ENCODE data around the gene IVL.

DNA sequence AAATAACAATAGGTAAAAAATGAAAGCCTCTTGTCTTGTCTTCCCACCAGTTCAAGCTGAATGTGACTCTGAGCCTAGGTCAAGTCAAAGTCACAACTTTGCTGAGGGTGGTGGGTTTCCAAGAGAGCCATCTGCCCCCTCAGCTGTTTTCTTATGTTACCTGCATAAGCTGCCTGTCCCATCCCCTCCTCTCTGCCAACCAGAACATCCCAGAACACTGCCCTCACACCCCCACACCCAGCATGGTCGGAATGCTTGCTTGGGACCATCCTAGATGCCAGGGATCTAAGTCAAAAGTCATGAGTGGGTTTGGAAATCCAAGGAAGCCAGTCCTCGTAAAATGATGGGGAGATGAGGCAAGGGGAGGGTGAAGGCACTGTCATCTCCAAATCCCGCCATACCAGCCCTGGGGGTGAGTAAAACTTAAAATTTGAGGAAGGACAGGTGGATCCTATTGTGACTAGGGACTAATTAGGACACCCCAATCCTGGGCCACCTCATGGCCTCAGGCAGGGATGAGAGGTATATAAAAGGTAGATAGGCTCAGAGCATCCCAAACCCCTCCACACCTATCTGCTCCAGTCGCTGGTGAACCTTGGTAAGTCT lies 38.4 kb downstream of the IVL start, which contains the start of gene SPRR5:
- TF ChIP-seq, protein P1, sequence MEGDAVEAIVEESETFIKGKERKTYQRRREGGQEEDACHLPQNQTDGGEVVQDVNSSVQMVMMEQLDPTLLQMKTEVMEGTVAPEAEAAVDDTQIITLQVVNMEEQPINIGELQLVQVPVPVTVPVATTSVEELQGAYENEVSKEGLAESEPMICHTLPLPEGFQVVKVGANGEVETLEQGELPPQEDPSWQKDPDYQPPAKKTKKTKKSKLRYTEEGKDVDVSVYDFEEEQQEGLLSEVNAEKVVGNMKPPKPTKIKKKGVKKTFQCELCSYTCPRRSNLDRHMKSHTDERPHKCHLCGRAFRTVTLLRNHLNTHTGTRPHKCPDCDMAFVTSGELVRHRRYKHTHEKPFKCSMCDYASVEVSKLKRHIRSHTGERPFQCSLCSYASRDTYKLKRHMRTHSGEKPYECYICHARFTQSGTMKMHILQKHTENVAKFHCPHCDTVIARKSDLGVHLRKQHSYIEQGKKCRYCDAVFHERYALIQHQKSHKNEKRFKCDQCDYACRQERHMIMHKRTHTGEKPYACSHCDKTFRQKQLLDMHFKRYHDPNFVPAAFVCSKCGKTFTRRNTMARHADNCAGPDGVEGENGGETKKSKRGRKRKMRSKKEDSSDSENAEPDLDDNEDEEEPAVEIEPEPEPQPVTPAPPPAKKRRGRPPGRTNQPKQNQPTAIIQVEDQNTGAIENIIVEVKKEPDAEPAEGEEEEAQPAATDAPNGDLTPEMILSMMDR (IDR thresholded peaks at IDR 0.05; ENCODE audit: insufficient read depth, low read length, poor library complexity, severe bottlenecking), result no peak
- TF ChIP-seq EZH2phosphoT487 (conservative IDR thresholded peaks at IDR 0.05; ENCODE audit: low read length), result no peak

Measured in SU-DHL-6 (cell line).